IPS DF 4.7 (cell line): ENCODE results near the gene SMC1B.
"Not testable (repeated sequence)": the region's sequence is repeated elsewhere in the genome, so short reads cannot be mapped to it uniquely, and the experiment has no call there.

ENCODE experiments used
- DNase-seq: peaks from one replicate; pipeline ENCODE4 v3.0.0-alpha.2; 2013; ENCODE audit warnings: low spot score; ENCODE audit errors: extremely low read depth

Gene SMC1B

DNA sequence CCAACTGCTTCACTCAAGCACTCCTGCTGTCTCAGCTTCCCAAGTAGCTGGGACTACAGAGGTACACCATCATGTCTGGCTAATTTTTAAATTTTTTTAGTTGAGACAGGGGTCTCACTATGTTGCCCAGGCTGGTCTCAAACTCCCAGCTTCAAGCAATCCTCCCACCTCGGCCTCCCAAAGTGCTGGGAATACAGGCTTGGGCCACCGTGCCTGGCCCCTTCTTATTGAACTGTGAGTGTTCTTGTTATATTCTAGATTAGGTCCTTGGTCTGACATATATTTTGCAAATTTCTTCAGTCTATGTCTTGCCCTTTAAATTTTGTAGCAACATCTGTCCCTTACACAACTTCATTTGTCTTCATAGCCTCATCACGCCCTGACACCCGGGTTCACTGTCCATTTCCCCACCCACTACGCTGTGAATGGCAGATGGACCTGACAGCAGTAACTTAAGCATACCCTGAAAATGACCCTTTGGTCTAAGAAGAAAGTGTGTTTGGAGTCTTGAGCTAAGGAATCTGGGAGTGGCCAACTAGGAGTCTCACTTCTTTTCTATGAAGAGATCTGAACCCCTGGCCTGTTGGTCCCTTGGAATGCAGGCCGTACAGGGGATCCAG lies 107.8 kb downstream of the SMC1B start:
- no peak for DNase-seq

- no peak for DNase-seq
These were observed 108.4 kb downstream of the SMC1B start for GRCh38 chr22:45304971-45305370.

- DNase-seq = no peak
These were observed 110.2 kb downstream of the SMC1B start for GRCh38 chr22:45303181-45303580.

GRCh38 chr22:45302751-45303150 lies 110.6 kb downstream of the SMC1B start:
- no peak for DNase-seq

DNA sequence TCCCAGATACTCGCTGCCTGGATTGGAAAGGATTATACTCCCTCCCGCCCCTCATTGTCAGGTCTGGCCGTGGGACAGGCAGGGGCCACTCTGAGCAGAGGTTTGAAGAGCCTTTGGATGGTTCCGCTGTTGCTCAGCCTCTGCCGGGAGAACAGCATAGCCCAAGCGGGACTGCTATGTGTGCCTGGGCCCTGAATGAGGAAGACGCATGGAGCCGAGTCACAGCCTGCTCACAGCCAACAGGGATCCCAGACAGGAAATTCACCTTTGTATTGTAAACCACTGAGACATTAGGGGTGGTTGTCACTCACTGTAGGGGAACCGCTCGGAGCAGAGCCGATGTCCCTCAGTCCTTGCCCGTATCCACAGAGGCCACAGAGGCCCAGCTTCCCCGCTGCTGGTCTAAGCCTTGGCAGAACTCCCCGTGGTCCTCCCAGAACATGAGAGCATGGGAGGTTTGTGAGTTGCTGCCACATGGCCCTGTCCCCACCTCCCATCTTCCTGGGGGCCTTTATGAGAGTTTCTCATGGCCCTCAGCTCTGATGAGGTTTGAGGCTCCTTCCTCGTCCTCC lies 114.4 kb downstream of the SMC1B start:
- DNase-seq = no peak

DNA sequence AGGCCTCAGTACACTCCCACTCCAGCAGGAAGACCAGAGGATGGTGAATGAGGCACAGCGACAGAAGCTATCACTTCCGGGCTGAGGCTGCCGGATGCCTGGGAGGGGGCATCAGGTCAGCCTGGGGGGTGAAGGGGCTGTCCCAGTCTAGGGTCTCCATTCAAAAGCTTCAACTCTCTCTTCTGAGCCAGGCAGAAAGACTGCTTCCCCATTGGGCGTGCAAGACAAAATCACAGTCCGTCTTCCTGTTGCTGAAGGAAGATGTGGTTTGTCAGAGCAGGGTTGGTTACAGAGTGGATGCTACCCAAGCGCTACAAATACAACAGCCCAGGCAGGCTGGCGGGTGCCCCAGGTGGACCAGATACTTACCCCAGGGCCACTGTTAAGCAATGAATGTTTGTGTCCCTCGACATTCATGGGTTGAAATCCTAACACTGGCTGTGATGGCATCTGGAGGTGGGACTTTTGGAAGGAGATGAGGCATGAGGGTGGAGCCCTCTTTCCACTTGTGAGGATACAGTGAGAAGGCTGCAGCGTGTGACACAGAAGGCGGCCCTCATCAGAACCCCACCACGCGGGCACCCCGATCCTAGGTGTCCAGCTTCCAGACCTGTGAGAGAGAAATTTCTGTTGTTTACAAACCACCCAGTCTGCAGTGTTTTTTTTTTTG lies 116.6 kb downstream of the SMC1B start:
- no peak for DNase-seq

- DNase-seq = no peak
These were observed 117.9 kb downstream of the SMC1B start for GRCh38 chr22:45295492-45295891.

- not testable (repeated sequence) for DNase-seq
These were observed 118.4 kb downstream of the SMC1B start for GRCh38 chr22:45295004-45295403.
